Germinal center (tissue), 1 donor: ENCODE results near the gene NPAS3.

Source experiments
- DNase-seq: peaks from one replicate; pipeline ENCODE4 v3.0.0; 2012; ENCODE audit warnings: mixed read lengths, low spot score

The NPAS3 gene

DNA sequence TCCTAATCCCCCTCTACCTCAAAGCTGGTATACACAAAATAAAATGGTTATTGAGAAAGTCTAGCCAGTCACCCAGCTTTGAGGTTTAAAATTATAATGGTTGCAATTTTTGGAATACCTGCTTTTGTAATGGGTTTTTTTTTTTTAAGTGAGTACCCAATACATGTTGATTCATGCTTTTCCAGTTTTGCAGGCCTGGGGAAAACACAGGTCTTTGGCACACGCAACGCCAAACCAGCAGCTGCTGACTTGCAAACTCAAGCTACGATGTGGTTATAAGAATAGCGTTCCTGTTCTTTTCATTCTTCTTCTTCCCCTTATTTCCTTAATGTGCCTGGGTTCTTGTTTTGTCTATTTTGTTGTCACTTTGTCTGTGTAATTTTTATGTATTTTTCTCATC is 779.2 kb downstream of the NPAS3 start:
- no peak for DNase-seq

DNA sequence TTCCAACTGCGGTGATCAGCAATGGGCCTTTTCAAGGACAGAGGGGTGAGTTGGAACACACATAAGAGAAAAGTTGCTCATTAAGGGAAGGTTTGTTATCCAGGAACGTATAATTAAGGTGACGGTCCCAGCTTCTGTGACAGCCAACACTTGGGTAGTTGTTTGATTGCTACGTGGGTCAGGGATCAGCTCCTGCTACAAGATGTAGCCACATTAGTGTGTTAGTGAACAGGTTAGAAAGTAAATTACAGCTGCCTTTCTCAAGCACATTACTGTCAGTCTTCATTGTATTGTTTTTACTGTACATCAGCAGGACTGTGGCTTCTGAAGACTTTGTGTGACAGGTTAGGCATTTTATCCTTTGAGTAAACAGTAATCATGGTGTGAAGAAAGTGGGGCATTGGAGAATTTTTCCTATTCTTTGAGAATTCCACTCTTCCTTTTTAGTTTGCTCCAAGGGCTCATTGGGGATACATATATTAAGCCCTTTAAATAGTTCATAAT is 781.7 kb downstream of the NPAS3 start:
- no peak for DNase-seq

DNA sequence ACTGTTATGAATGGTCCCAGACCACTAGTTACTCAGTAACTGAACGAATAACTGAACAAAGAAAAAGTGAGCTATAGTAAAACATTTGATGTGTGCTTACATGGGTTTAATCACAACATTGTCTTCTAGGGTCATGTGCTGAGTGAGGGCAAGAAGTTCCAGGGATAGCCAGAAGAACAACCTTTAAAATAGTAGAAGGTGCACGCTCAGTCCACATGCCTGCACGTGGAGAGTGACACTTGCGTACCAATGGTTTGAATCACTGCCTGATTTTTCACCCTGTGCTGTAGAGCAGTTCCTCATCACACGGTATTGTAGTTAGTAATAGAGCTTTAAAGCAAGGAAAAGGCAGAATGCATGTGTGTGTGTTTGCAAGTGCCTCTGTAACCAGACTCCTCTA is 788.0 kb downstream of the NPAS3 start:
- DNase-seq: no peak

DNA sequence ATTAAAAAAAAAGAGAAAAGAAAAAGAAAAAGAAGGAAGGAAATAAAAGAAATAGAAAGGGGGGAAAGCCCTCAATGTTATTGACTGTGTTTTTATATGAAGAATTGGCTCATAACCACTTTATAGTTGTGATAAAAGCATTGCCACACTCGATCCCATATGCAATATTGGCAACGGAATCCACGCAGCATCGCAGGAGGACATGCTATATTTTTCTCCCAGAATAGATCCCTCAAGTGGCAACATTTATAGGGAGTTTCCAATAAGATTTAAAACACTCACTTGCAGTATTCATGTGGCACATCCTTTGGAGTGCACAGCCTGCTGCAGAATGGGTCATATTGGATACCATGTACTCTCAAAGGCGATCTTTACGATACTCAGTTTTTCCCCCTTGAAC is 788.9 kb downstream of the NPAS3 start:
- DNase-seq: no peak

DNA sequence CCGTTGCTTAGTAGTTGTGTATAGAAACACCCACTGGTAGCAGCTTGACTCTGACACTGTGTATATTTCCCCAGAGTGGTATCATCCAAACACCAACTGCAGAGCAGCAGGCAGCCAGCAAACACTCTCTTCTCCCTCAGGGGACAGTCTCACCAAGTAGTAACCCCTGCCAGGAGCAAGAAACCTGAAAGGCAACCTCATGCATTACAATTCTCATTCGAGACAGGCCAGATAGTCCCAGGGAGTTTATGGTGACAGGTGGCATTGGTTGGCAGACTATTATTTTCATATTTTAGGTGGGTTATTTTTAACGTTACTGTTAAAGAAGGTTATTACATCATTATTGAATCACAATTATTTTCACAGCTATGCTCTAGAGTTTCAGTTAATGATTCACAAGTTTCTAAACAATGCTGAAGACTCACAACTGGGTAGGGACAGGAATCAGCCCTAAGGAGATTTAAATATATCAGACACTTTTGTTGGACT is 789.4 kb downstream of the NPAS3 start:
- DNase-seq: no peak

DNA sequence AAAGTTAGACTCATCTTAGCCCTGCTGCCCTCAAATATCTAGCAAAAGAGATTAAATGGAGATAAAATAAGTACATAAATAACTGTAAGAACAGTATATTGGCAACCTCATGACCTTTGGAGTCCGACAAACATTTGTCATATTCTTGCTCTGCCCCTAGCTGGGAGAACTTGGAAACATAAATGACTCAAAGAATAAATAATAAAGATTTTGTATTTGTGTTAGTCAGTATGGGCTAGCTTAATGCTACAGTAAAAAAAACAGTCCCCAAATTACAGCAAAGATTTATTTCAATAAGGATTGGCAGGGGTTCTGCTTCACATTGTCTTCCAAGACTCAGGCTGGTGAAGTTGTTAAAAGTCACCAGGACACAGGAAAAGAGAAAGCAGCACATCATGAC is 791.5 kb downstream of the NPAS3 start:
- DNase-seq: no peak

DNA sequence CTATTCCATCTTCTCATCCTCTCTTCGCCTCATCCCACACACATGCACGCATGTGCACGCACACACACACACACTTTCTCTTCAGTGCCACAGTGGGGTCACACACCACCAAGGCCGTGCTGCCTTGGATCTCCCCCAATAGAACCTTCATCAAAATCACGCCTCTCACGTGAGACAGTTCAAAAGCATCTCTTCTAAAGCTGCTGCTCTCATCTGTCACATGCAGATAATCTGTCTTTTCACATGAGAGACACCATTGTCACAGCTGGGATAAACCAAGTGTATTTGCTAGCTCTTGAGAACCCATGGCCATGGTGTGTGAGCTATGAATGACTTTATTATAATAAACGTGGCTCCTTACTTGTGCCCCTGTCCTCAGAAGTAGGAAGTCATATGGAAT is 793.5 kb downstream of the NPAS3 start:
- DNase-seq: no peak

DNA sequence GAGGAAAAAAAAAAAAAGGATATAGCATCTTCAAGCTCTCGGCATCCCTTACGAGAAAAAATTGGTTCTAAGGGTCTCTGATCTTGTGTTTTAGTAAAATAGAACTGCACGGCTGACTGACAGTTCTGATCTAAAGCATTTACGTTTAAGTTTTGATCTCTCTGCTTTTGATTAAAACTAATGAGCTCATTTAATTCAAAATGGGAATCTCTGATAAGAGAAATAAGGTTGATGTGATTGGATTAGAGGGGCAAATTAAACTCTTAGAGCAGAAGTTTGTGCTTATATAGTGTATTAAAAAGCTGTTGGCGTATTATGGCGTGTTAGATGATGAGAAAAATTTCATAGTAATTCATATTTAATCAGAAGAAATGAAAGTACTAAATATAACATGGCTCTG is 794.6 kb downstream of the NPAS3 start:
- DNase-seq: no peak

DNA sequence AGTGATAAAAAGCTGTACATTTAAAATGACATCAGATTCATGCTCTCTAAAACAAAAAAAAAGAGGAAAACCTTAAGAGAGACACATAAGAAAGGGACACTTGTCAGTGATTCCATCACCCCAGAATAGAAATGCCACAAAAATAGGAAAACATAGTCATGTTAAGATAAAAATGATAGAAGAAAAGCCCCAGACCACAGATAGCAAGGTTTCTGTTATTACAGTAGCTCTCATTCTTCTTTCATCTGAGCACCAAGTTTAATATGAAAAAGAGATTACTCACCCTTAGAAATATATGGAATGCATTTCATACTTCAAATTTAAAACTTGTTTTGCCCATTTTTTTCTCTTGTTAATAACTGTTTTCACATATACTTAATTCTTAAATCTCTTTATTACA is 795.0 kb downstream of the NPAS3 start:
- no peak for DNase-seq

DNA sequence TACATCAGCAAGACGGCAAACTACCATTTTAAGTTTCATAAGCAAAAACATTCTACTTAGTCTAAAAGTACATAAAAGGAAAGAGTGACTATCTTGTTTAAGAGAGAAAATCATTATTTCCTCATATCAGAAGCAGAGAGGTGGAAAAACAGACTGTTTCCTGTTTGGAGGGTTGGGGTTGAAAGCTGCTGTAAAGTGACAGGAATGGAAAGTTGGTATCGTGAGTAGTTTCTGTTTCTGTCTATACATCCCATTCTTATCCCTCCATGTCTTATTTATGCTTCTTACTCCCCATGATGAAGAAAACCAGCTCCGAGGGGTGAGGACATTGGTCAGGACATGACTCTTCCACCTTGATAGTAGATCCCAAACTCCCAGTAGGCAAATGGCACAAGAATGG is 795.7 kb downstream of the NPAS3 start:
- no peak for DNase-seq

DNA sequence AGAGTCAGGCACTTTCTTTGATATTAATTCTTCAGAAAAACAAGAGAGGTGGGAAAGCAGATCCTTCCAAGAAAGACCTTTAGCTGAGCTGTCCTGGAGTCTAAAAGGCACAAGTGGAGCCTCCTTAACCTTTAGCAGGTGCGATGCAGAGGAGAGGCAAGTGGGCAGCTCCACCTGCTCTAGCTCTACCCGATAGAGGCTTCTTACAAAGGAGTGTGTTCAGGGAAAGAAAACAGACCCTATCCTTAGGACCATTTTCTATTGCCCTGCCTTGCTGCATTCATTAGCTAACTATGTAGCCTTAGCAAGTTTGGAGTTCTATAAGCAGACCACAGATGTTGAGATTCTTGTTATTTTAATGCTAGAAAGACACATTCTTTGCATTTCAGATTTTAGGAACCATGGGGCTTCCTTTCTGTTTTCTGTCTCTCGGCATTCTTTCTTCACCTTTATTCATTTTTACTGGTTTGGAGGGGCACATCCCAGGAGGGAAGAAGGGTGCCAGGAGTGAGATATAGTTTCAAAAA is 797.7 kb downstream of the NPAS3 start:
- DNase-seq: no peak

DNA sequence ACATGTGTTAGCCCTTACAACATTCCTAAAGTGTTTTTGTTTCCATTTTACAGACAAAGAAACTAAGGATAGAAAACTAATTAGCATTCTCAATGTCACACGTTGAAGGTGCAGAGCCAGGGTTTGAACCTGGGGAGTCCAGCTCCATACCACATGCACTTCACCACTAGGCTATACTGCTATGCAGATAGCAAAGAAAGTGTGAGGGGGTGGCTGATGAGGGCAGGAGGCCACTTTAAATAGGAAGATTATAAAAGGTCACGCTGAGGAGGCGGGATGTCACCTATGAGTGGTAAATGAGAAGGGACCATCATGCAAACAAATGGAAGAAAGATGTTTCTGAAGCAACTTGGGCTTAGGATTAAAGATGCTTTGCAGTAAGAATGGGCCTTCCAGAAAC is 798.3 kb downstream of the NPAS3 start:
- no peak for DNase-seq

DNA sequence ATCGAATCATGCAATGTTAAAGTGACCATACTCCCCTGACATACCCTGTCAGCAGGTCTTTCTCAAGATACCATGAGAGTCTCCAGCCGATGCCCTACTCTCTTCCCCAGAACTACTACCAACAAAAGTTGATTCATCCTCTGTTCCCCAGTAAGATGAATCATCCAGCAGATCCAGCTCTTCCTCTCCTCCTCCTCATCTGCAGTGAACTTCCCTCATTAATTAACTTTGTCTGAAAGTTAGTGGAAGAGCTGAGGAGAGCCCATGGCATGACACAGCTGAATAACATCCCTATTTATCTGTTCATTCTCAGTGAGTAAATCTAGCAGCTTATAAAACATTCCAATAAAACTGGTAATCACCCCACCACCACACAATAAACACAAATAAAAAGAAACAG is 798.8 kb downstream of the NPAS3 start:
- no peak for DNase-seq

DNA sequence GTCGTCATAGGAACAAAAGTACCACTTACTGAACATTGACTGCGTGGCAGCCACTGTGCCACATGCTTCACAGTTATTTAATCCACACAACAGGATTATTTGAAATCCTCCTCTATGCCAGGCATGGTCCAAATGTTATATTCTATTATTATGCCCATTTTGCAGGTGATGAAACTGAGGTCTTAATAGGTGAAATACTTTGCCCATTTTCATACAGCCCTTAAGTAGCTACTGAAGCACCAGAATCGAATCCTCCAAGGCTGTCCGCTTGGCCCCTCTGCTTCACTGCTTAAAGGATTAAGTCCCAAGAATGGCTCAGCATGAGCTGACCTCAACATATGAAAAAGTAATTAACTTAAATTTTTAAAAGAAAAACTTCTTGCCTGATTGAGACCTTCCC is 799.4 kb downstream of the NPAS3 start:
- DNase-seq: no peak

DNA sequence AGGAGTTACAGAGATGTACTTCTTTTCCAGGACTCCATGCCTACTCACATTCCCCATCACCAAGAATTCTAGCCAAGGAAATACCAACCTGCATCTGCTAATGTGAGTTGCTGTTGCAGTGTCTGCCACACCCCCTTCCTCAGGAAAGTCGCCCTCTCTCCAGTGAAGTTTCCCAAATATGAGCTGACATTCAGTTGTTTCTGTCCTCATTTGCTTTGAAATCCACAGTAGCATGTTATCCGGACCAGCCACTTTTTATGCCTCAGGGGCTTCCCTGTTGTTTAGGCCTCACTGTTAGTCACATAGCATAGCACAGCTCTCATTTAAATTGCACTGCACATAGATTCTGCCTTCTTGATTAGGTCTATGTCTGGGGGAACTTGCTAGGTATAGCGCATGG is 799.8 kb downstream of the NPAS3 start:
- no peak for DNase-seq

DNA sequence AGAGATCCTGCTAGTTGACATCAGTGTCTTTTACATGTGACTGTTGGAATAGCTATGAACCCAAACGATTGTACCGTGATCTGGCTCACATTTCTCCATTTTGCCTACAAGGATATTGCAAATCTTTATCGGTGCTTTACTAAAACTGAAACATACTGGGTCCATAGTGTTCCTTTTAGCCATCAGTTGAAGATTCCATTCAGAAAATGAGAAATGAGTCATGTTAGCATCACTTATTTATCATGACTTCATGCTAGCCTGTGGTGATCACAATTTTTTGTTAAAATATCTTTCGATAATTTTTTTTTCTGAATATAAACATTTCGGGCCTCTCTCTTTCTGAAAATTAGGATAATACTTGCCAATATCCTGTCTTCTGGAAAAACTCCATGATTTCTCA is 801.9 kb downstream of the NPAS3 start:
- no peak for DNase-seq

DNA sequence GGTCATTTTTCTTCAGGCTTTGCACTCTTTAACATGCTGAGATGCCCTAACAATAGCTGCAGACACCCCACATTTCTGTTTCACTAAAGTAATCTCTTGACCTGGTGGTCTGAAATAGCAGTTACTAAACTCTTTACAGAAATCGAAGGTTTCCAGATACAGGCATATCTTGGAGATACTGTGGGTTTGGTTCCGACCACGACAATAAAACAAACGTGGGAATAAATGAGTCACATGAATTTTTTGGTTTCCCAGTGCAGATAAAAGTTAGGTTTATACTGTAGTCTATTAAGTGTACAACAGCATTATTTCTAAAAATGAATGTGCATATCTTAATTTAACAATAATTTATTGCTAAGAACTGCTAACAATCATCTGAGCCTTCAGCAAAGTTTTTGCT is 803.5 kb downstream of the NPAS3 start:
- DNase-seq: no peak

DNA sequence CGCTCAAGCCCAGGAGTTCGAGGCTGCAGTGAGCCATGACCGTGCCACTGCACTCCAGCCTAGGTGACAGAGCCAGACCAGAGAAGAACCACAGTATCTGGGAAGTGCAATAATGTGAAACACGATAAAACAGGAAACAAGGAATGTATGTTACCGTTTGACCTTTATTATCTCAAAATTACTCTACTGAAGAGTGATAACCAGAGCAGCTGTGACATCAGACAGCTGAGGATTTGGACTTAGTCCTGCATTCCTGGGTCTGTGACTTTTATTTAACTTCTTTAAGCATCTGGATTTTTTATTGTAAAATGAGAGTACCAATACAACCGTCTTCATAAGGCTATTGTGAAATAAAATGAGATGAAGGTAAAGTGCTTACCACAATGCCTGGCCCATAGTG is 806.5 kb downstream of the NPAS3 start:
- DNase-seq: no peak

DNA sequence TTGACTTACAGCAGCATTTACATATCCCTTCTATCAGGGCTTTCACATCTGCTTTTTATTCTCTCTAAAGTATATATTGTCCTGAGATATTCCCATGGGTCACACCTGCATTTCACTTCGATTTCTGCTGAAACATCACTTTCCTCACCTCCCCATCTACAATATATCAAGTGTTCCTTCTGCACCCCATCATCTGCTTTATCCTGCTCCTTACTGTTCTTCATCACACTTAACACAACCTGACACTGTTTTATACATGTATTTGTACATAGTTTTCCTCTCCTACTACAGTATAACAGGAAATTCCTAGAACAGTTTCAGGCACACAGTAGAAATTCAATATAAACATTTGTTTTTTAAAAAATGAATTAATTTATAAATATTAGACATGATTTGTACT is 809.1 kb downstream of the NPAS3 start:
- no peak for DNase-seq

DNA sequence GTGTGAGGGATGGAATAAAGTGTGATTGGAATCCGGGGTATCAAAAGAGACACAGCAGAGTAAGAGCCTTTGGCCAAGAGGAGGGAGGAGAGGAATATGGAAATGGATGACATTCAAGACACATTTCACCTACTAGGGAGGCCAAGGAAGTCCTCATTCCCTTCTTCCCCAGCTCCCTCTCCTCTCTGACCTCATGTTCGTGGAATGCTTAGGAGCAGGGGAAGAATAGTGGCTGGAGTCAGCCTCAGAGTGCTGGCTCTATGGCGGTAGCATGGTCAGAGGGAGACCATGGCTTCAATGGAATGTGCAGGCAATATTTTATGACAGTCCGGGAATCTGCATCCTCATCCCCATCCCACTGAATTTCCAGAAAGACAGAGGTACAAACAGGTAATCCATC is 815.6 kb downstream of the NPAS3 start:
- no peak for DNase-seq

DNA sequence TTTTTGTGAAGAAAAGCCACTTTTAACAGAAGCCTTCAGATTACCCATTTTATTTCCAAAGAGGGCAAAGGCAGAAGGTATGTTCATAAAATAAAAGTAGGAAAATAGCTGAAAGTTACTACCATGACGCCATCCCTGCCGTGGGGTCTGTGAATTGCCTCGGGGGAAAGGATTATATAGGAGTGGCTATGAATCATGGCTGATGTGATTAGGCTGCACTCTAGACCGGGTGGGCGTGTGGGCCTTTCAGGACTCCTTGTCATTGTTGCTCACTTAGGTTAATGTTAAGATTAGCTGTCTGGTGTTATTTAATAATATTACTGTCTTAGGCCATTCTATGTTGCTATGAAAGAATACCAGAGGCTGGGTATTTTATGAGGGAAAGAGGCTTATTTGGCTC is 816.7 kb downstream of the NPAS3 start:
- DNase-seq: no peak

DNA sequence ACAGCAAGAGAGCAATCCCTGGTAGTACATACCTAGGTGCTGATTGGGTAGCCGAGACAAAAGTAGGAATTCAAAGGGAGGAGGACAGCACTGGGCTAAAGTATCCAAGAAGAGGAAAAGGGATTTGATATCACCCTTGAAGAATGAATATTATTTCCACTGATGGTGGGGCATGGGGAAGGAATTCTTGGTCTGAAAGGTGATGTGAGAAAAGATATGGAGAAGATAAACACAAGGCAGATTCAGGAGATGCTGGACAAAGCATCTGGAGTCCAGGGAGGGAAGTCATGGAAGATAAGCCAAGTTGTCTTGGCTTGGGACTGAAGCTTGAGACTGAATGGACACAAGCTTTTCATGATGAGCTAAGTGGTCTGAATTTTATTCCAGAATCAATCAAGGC is 818.2 kb downstream of the NPAS3 start:
- no peak for DNase-seq

DNA sequence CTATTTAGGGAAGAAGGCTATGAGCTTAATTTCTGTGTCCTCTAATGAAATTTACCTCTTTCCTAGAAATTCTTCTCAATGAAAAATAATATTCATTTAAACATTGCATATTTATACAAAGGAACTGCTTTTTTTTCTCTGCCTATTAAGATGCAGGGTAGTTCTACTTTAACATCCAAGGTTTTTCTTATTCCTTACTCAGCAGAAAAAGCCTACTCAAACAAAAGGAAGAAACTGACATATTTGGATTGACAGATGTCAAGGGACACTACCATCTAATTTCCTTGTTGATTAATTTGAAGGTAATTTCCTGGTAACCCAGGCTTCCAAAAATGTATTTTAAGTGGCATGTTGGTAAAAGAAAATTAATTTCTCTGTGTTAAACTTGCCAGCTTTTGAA is 819.9 kb downstream of the NPAS3 start:
- no peak for DNase-seq

DNA sequence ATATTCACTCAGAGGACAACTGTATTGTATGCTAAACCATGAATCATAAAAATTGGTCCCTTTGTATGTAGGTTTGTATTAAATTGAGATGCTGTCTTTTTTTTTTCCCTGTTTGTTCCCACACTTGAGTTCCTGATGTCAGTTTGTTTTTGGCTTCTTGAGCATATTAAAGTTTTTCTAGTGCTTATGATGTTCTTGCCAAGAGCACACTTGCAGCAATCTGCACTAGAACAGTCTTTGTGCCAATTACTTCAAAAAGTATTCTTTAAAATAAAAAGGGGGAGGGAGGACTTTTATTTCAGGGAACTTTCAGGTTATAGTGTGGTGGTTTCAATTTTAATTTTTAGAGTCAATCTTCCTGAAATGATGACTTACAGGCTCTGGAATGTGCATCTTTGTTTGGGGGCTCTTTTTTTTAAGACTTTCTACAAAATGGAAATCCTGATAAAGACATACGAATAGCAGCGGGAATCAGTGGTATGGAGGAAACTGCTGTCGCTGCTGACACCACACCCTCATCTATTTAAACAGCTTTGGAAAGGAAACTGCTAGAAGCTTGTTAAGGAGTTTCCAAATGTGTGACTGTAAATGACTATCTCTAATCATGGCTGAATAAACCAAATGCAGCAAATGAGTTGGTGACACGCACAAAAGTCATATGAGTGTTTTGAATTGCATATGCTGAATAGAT is 823.6 kb downstream of the NPAS3 start:
- DNase-seq: no peak
